ENCODE measurements around the gene GAPT.

The GAPT gene

GRCh38 chr5:58496488-58496887 is 5.3 kb downstream of the GAPT start:
- no peak for ATAC-seq
- TF ChIP-seq ZFP30 (CRISPR knock-in tag; IDR thresholded peaks at IDR 0.05) (no peak), ZNF70 (CRISPR knock-in tag; IDR thresholded peaks at IDR 0.05) (no peak), PPARA (CRISPR knock-in tag; IDR thresholded peaks at IDR 0.05; ENCODE audit: borderline replicate concordance) (no peak), CSDC2 (CRISPR knock-in tag; IDR thresholded peaks at IDR 0.05) (no peak), ZFP3 (CRISPR knock-in tag; IDR thresholded peaks at IDR 0.05) (no peak), ISL1 (CRISPR knock-in tag; IDR thresholded peaks at IDR 0.05) (no peak)

- no peak for ATAC-seq
- TF ChIP-seq TCF4 (CRISPR knock-in tag; IDR thresholded peaks at IDR 0.05; ENCODE audit: borderline replicate concordance) (no peak), PATZ1 (CRISPR knock-in tag; IDR thresholded peaks at IDR 0.05; ENCODE audit: borderline replicate concordance) (no peak), BACH2 (CRISPR knock-in tag; IDR thresholded peaks at IDR 0.05; ENCODE audit: borderline replicate concordance) (no peak), ZNF565 (CRISPR knock-in tag; conservative IDR thresholded peaks at IDR 0.05; ENCODE audit: low read depth) (no peak), ZC3H10 (CRISPR knock-in tag; IDR thresholded peaks at IDR 0.05) (no peak)
Observed at GRCh38 chr5:58497386-58497785, 6.2 kb downstream of the GAPT start.

GRCh38 chr5:58497921-58498320 is 6.7 kb downstream of the GAPT start:
- no peak for ATAC-seq
- TF ChIP-seq CREB5 (CRISPR knock-in tag; IDR thresholded peaks at IDR 0.05; ENCODE audit: low read depth) (no peak), GLIS3 (CRISPR knock-in tag; IDR thresholded peaks at IDR 0.05) (no peak)

GRCh38 chr5:58498340-58498942 is 7.2 kb downstream of the GAPT start:
- TF ChIP-seq ARNTL (CRISPR knock-in tag; IDR thresholded peaks at IDR 0.05; ENCODE audit: borderline replicate concordance, low read depth), result no peak
- peak; percentile 71; the same call in 2 of the 3 replicates for ATAC-seq

- ATAC-seq, result no peak
- TF ChIP-seq PPARA (CRISPR knock-in tag; IDR thresholded peaks at IDR 0.05; ENCODE audit: borderline replicate concordance) (no peak), ZNF70 (CRISPR knock-in tag; IDR thresholded peaks at IDR 0.05) (no peak), PATZ1 (CRISPR knock-in tag; IDR thresholded peaks at IDR 0.05; ENCODE audit: borderline replicate concordance) (no peak), CSDC2 (CRISPR knock-in tag; IDR thresholded peaks at IDR 0.05) (no peak), CSRNP3 (CRISPR knock-in tag; IDR thresholded peaks at IDR 0.05) (no peak), GLIS3 (CRISPR knock-in tag; IDR thresholded peaks at IDR 0.05) (no peak), SNAI2 (CRISPR knock-in tag; IDR thresholded peaks at IDR 0.05) (no peak), ZFP3 (CRISPR knock-in tag; IDR thresholded peaks at IDR 0.05) (no peak), CREB5 (CRISPR knock-in tag; IDR thresholded peaks at IDR 0.05; ENCODE audit: low read depth) (no peak), ZC3H10 (CRISPR knock-in tag; IDR thresholded peaks at IDR 0.05) (no peak), ZFP30 (CRISPR knock-in tag; IDR thresholded peaks at IDR 0.05) (no peak), BACH2 (CRISPR knock-in tag; IDR thresholded peaks at IDR 0.05; ENCODE audit: borderline replicate concordance) (no peak), TSHZ2 (CRISPR knock-in tag; IDR thresholded peaks at IDR 0.05) (no peak), RARB (CRISPR knock-in tag; IDR thresholded peaks at IDR 0.05) (no peak), ISL1 (CRISPR knock-in tag; IDR thresholded peaks at IDR 0.05) (no peak)
Observed at GRCh38 chr5:58499231-58499630, 8.0 kb downstream of the GAPT start.
